Activated naive CD4-positive, alpha-beta T cell treated with anti-CD3 and anti-CD28 coated beads, Interleukin-2, amount 10 ng/mL, durations not matched to agents 7 days and 5 days (primary cell): ENCODE data around the gene GNAZ.

Experiments used
- CTCF ChIA-PET: fragments of 350-600 bp; sonication (Branson Sonifier 250); formaldehyde crosslinking; loops from one replicate; lab custom pipeline; 2021; ENCODE audit warnings: antibody characterized with exemption; lab: Charles Lee
- DNase-seq: peaks from one replicate; pipeline ENCODE4 v3.0.0-alpha.2; 2020
- H3K27ac Mint-ChIP-seq: one replicate; pipeline ENCODE4 v1.8.0; 2021; ENCODE audit warnings: mild to moderate bottlenecking, moderate library complexity, mixed read lengths
- H3K27me3 Mint-ChIP-seq: one replicate; pipeline ENCODE4 v1.8.0; 2021; ENCODE audit warnings: mild to moderate bottlenecking, mixed read lengths
- H3K36me3 Mint-ChIP-seq: one replicate; pipeline ENCODE4 v1.8.0; 2021; ENCODE audit warnings: mixed read lengths
- H3K4me1 Mint-ChIP-seq: one replicate; pipeline ENCODE4 v1.8.0; 2021; ENCODE audit warnings: mixed read lengths
- H3K4me3 Mint-ChIP-seq: one replicate; pipeline ENCODE4 v1.8.0; 2021; ENCODE audit warnings: mild to moderate bottlenecking, moderate library complexity, mixed read lengths
- H3K9me3 Mint-ChIP-seq: one replicate; pipeline ENCODE4 v1.8.0; 2021; ENCODE audit warnings: mixed read lengths

The GNAZ gene

GRCh38 chr22:23094695-23095681, 24.7 kb downstream of the GNAZ start:
- Mint-ChIP-seq H3K9me3 (no peaks in the 10 kb centered on the region), H3K4me3 (no peak overlapping the region), H3K36me3 (no peaks in the 10 kb centered on the region), H3K4me1 (no peaks in the 10 kb centered on the region), H3K27me3 (peaks cover 7% of the 10 kb centered on the region), H3K27ac (no peak overlapping the region)
- DNase-seq = no peak
- CTCF ChIA-PET = no interaction called here

- H3K9me3 Mint-ChIP-seq = no peaks in the 10 kb centered on the region
- peaks cover 7% of the 10 kb centered on the region for H3K27me3 Mint-ChIP-seq
- no peaks in the 10 kb centered on the region for H3K4me1 Mint-ChIP-seq
- CTCF ChIA-PET = no interaction called here
- no peak for DNase-seq
- no peaks in the 10 kb centered on the region for H3K36me3 Mint-ChIP-seq
- no peak overlapping the region for H3K27ac Mint-ChIP-seq
- H3K4me3 Mint-ChIP-seq = no peak overlapping the region
These were observed 25.5 kb downstream of the GNAZ start for GRCh38 chr22:23095733-23096342.

- CTCF ChIA-PET = no interaction called here
These were observed 27.3 kb downstream of the GNAZ start for GRCh38 chr22:23097412-23098229.

GRCh38 chr22:23098230-23098705, 27.9 kb downstream of the GNAZ start:
- no peak for DNase-seq
- H3K27ac Mint-ChIP-seq = no peak overlapping the region

More at GRCh38 chr22:23097412-23098229, 27.3 kb downstream of the GNAZ start:
- Mint-ChIP-seq H3K4me3 (no peak overlapping the region), H3K9me3 (no peaks in the 10 kb centered on the region), H3K27ac (no peak overlapping the region), H3K36me3 (no peaks in the 10 kb centered on the region), H3K4me1 (no peaks in the 10 kb centered on the region), H3K27me3 (peaks cover 4% of the 10 kb centered on the region)
- DNase-seq = no peak

GRCh38 chr22:23098718-23099530, 28.6 kb downstream of the GNAZ start:
- H3K4me3 Mint-ChIP-seq = no peak overlapping the region
- no peak for DNase-seq
- no peaks in the 10 kb centered on the region for H3K27me3 Mint-ChIP-seq
- H3K27ac Mint-ChIP-seq = no peak overlapping the region
- no peaks in the 10 kb centered on the region for H3K4me1 Mint-ChIP-seq
- no peaks in the 10 kb centered on the region for H3K9me3 Mint-ChIP-seq
- no peaks in the 10 kb centered on the region for H3K36me3 Mint-ChIP-seq
- CTCF ChIA-PET = no interaction called here

More at GRCh38 chr22:23098230-23098705, 27.9 kb downstream of the GNAZ start:
- no peak overlapping the region for H3K4me3 Mint-ChIP-seq
- H3K27me3 Mint-ChIP-seq = peaks cover 3% of the 10 kb centered on the region
- CTCF ChIA-PET = no interaction called here
- H3K36me3 Mint-ChIP-seq = no peaks in the 10 kb centered on the region
- H3K4me1 Mint-ChIP-seq = no peaks in the 10 kb centered on the region
- no peaks in the 10 kb centered on the region for H3K9me3 Mint-ChIP-seq

GRCh38 chr22:23099531-23099804, 29.1 kb downstream of the GNAZ start:
- H3K9me3 Mint-ChIP-seq = no peaks in the 10 kb centered on the region

GRCh38 chr22:23100124-23100801, 29.9 kb downstream of the GNAZ start:
- no peaks in the 10 kb centered on the region for H3K36me3 Mint-ChIP-seq
- CTCF ChIA-PET = interaction anchor here (1.0 kb wide), 1 partner anchor 28 kb away, joined by 4 read pairs; no protein-coding TSS in a partner anchor

More at GRCh38 chr22:23099531-23099804, 29.1 kb downstream of the GNAZ start:
- H3K36me3 Mint-ChIP-seq = no peaks in the 10 kb centered on the region
- CTCF ChIA-PET = no interaction called here
- H3K27ac Mint-ChIP-seq = no peak overlapping the region
- no peak for DNase-seq
- no peaks in the 10 kb centered on the region for H3K4me1 Mint-ChIP-seq
- no peak overlapping the region for H3K4me3 Mint-ChIP-seq
- H3K27me3 Mint-ChIP-seq = no peaks in the 10 kb centered on the region

GRCh38 chr22:23101524-23101923, 31.2 kb downstream of the GNAZ start:
- CTCF ChIA-PET = interaction anchor here (1.0 kb wide), 1 partner anchor 27 kb away, joined by 4 read pairs; no protein-coding TSS in a partner anchor
- DNase-seq = no peak
- Mint-ChIP-seq H3K27me3 (no peaks in the 10 kb centered on the region), H3K36me3 (no peaks in the 10 kb centered on the region), H3K27ac (no peak overlapping the region), H3K4me3 (no peak overlapping the region), H3K9me3 (no peaks in the 10 kb centered on the region), H3K4me1 (no peaks in the 10 kb centered on the region)

More at GRCh38 chr22:23100124-23100801, 29.9 kb downstream of the GNAZ start:
- DNase-seq = no peak
- Mint-ChIP-seq H3K4me3 (no peak overlapping the region), H3K9me3 (no peaks in the 10 kb centered on the region), H3K4me1 (no peaks in the 10 kb centered on the region), H3K27me3 (no peaks in the 10 kb centered on the region), H3K27ac (no peak overlapping the region)

- CTCF ChIA-PET = no interaction called here
- no peak overlapping the region for H3K27ac Mint-ChIP-seq
- no peak for DNase-seq
- no peaks in the 10 kb centered on the region for H3K36me3 Mint-ChIP-seq
- H3K27me3 Mint-ChIP-seq = no peaks in the 10 kb centered on the region
- H3K9me3 Mint-ChIP-seq = no peaks in the 10 kb centered on the region
- H3K4me3 Mint-ChIP-seq = no peak overlapping the region
- H3K4me1 Mint-ChIP-seq = no peaks in the 10 kb centered on the region
These were observed 31.8 kb downstream of the GNAZ start for GRCh38 chr22:23102002-23102655.

GRCh38 chr22:23102776-23103175, 32.5 kb downstream of the GNAZ start:
- CTCF ChIA-PET = no interaction called here
- Mint-ChIP-seq H3K4me1 (no peaks in the 10 kb centered on the region), H3K27me3 (no peaks in the 10 kb centered on the region), H3K36me3 (no peaks in the 10 kb centered on the region), H3K9me3 (no peaks in the 10 kb centered on the region), H3K27ac (no peak overlapping the region), H3K4me3 (no peak overlapping the region)
- no peak for DNase-seq

- H3K36me3 Mint-ChIP-seq = no peaks in the 10 kb centered on the region
- DNase-seq = no peak
- H3K27me3 Mint-ChIP-seq = no peaks in the 10 kb centered on the region
- no peaks in the 10 kb centered on the region for H3K4me1 Mint-ChIP-seq
- H3K4me3 Mint-ChIP-seq = no peak overlapping the region
- H3K27ac Mint-ChIP-seq = no peak overlapping the region
- H3K9me3 Mint-ChIP-seq = no peaks in the 10 kb centered on the region
- CTCF ChIA-PET = no interaction called here
These were observed 33.1 kb downstream of the GNAZ start for GRCh38 chr22:23103199-23103954.
